ENCODE results near the gene CTBP2. TPM values are rescaled to one million over a fixed set of nuclear protein-coding genes. Genes with fewer than 3 reads are reported as not detected.
"Not testable (repeated sequence)": the region's sequence is repeated elsewhere in the genome, so short reads cannot be mapped to it uniquely, and the experiment has no call there.

Gene CTBP2
- total and polyA plus RNA-seq, 4 donors, result 19.2 to 80.6 (median 63.2) TPM

- H3K27me3 ChIP-seq (ENCODE audit: control insufficient read depth in 3 of 3, insufficient read depth in 3 of 3, low read length in 2 of 3), result no peaks in the 10 kb centered on the region
- WGBS, 2 donors, result 92 to 95% methylated on average over 10 of the region's 10 CpGs
Measured at GRCh38 chr10:125164421-125164820, 4.1 kb upstream of the CTBP2 start.

GRCh38 chr10:125163803-125164202, 3.4 kb upstream of the CTBP2 start:
- ATAC-seq (ENCODE audit: insufficient read depth, low FRiP score) (no peak), DNase-seq (no peak)
- Histone ChIP-seq H3K4me3 (no peak overlapping the region), H3K27me3 (ENCODE audit: control insufficient read depth in 3 of 3, insufficient read depth in 3 of 3, low read length in 2 of 3) (no peaks in the 10 kb centered on the region), H3K4me1 (ENCODE audit: control insufficient read depth in 5 of 5, insufficient read depth in 5 of 5, low read length in 5 of 5) (peaks cover 0 to 10% (median 0%) of the 10 kb centered on the region in 5 donors), H3K9ac (ENCODE audit: insufficient read depth in 1 of 2, low read length in 2 of 2) (no peak overlapping the region), H3K27ac (ENCODE audit: low read depth in 1 of 2, low read length in 1 of 2) (no peak overlapping the region), H3K36me3 (ENCODE audit: control insufficient read depth in 4 of 4, insufficient read depth in 4 of 4, low read length in 4 of 4) (no peaks in the 10 kb centered on the region), H3K9me3 (ENCODE audit: control insufficient read depth in 4 of 4, insufficient read depth in 3 of 4, low read length in 3 of 4) (no peaks in the 10 kb centered on the region)
- no peak for TF ChIP-seq CTCF (IDR thresholded peaks at IDR 0.05; ENCODE audit: control extremely low read depth, extremely low read depth)
- 80 to 83% methylated on average over 5 of the region's 5 CpGs for WGBS, 2 donors

More at GRCh38 chr10:125164421-125164820, 4.1 kb upstream of the CTBP2 start:
- Histone ChIP-seq H3K4me3 (no peak overlapping the region), H3K4me1 (ENCODE audit: control insufficient read depth in 5 of 5, insufficient read depth in 5 of 5, low read length in 5 of 5) (peaks cover 0 to 10% (median 0%) of the 10 kb centered on the region in 5 donors), H3K9me3 (ENCODE audit: control insufficient read depth in 4 of 4, insufficient read depth in 3 of 4, low read length in 3 of 4) (no peaks in the 10 kb centered on the region), H3K27ac (ENCODE audit: low read depth in 1 of 2, low read length in 1 of 2) (no peak overlapping the region), H3K36me3 (ENCODE audit: control insufficient read depth in 4 of 4, insufficient read depth in 4 of 4, low read length in 4 of 4) (no peaks in the 10 kb centered on the region), H3K9ac (ENCODE audit: insufficient read depth in 1 of 2, low read length in 2 of 2) (no peak overlapping the region)
- no peak for DNase-seq
- ATAC-seq (ENCODE audit: insufficient read depth, low FRiP score), result no peak
- TF ChIP-seq CTCF (IDR thresholded peaks at IDR 0.05; ENCODE audit: control extremely low read depth, extremely low read depth), result no peak

GRCh38 chr10:125163312-125163711, 2.9 kb upstream of the CTBP2 start:
- ATAC-seq (ENCODE audit: insufficient read depth, low FRiP score); H3K36me3 ChIP-seq (ENCODE audit: control insufficient read depth in 4 of 4, insufficient read depth in 4 of 4, low read length in 4 of 4); H3K9ac ChIP-seq (ENCODE audit: insufficient read depth in 1 of 2, low read length in 2 of 2); H3K27ac ChIP-seq (ENCODE audit: low read depth in 1 of 2, low read length in 1 of 2); DNase-seq; H3K4me3 ChIP-seq; H3K27me3 ChIP-seq (ENCODE audit: control insufficient read depth in 3 of 3, insufficient read depth in 3 of 3, low read length in 2 of 3); H3K9me3 ChIP-seq (ENCODE audit: control insufficient read depth in 4 of 4, insufficient read depth in 3 of 4, low read length in 3 of 4): not testable (repeated sequence)
- WGBS, 2 donors, result 97 to 98% methylated on average over 17 to 19 of the region's 19 CpGs
- H3K4me1 ChIP-seq (ENCODE audit: control insufficient read depth in 5 of 5, insufficient read depth in 5 of 5, low read length in 5 of 5), result peaks cover 0 to 12% (median 0%) of the 10 kb centered on the region in 5 donors

GRCh38 chr10:125162120-125162931, 2.0 kb upstream of the CTBP2 start:
- no peak for ATAC-seq (ENCODE audit: insufficient read depth, low FRiP score)
- 53 to 54% methylated on average over 51 of the region's 51 CpGs for WGBS, 2 donors
- peak overlapping the region in 1 of 2 donors; percentile 92 for H3K27ac ChIP-seq (ENCODE audit: low read depth in 1 of 2, low read length in 1 of 2)

More at GRCh38 chr10:125162120-125162931, 2.0 kb upstream of the CTBP2 start:
- Histone ChIP-seq H3K27me3 (ENCODE audit: control insufficient read depth in 3 of 3, insufficient read depth in 3 of 3, low read length in 2 of 3) (no peaks in the 10 kb centered on the region), H3K36me3 (ENCODE audit: control insufficient read depth in 4 of 4, insufficient read depth in 4 of 4, low read length in 4 of 4) (no peaks in the 10 kb centered on the region), H3K4me1 (ENCODE audit: control insufficient read depth in 5 of 5, insufficient read depth in 5 of 5, low read length in 5 of 5) (peaks cover 0 to 22% (median 5%) of the 10 kb centered on the region in 5 donors), H3K9me3 (ENCODE audit: control insufficient read depth in 4 of 4, insufficient read depth in 3 of 4, low read length in 3 of 4) (no peaks in the 10 kb centered on the region), H3K9ac (ENCODE audit: insufficient read depth in 1 of 2, low read length in 2 of 2) (peak overlapping the region; percentile 23 to 61), H3K4me3 (peak overlapping the region; percentile 67)
- TF ChIP-seq CTCF (IDR thresholded peaks at IDR 0.05; ENCODE audit: control extremely low read depth, extremely low read depth), result no peak
- DNase-seq, result peak; percentile 52 to 55 (median 52)
